NT2/D1 (cell line): ENCODE measurements around the gene PRM3.

Experiments
- DNase-seq: peaks from one replicate; pipeline ENCODE4 v3.0.0-alpha.2; 2011; ENCODE audit warnings: low read depth, low spot score
- H3K27me3 ChIP-seq: 2 replicates; pipeline ENCODE4 v1.6.0; 2011; ENCODE audit warnings: mild to moderate bottlenecking; ENCODE audit not compliant: insufficient read length, insufficient read depth
- H3K36me3 ChIP-seq: 2 replicates; pipeline ENCODE4 v1.6.1; 2011; ENCODE audit warnings: mild to moderate bottlenecking, low read length, mixed read lengths; ENCODE audit not compliant: insufficient read depth, insufficient read length
- H3K4me1 ChIP-seq: 2 replicates; pipeline ENCODE4 v1.5.1; 2011; ENCODE audit not compliant: insufficient read depth, insufficient read length
- H3K4me3 ChIP-seq: 2 replicates; pipeline ENCODE4 v1.5.1; 2011; ENCODE audit warnings: low read depth; ENCODE audit not compliant: insufficient read length
- H3K9ac ChIP-seq: 2 replicates; pipeline ENCODE4 v1.6.0; 2011; ENCODE audit warnings: low read depth; ENCODE audit not compliant: insufficient read length
- H3K9me3 ChIP-seq: 2 replicates; pipeline ENCODE4 v1.5.1; 2011; ENCODE audit warnings: mild to moderate bottlenecking, low read length; ENCODE audit not compliant: insufficient read depth
- SUZ12 ChIP-seq: IDR thresholded peaks from 2 replicates; pipeline ENCODE4 v1.6.1; 2011; ENCODE audit not compliant: insufficient read length, insufficient read depth; ENCODE audit errors: extremely low read depth
- YY1 ChIP-seq: IDR thresholded peaks from 2 replicates; pipeline ENCODE4 v1.6.1; 2011; ENCODE audit not compliant: insufficient read length, insufficient read depth
- ZNF274 ChIP-seq: IDR thresholded peaks from 2 replicates; pipeline ENCODE4 v1.6.1; 2011; ENCODE audit warnings: mild to moderate bottlenecking, low read depth, low read length

PRM3 gene

GRCh38 chr16:11315510-11315909 is 42.1 kb upstream of the PRM3 start:
- Histone ChIP-seq H3K4me3 (no peak overlapping the region), H3K9ac (peak overlapping the region; percentile 87), H3K36me3 (peaks cover 11% of the 10 kb centered on the region), H3K4me1 (peaks cover 32% of the 10 kb centered on the region), H3K9me3 (no peaks in the 10 kb centered on the region), H3K27me3 (no peaks in the 10 kb centered on the region)
- TF ChIP-seq ZNF274 (no peak), SUZ12 (no peak), YY1 (no peak)
- peak; percentile 98 for DNase-seq

- no peaks in the 10 kb centered on the region for H3K9me3 ChIP-seq
- peaks cover 28% of the 10 kb centered on the region for H3K4me1 ChIP-seq
- no peak for TF ChIP-seq SUZ12
- TF ChIP-seq ZNF274: no peak
- TF ChIP-seq YY1: no peak
- H3K4me3 ChIP-seq: no peak overlapping the region
- H3K36me3 ChIP-seq: peaks cover 8% of the 10 kb centered on the region
- no peak for DNase-seq
- H3K9ac ChIP-seq: peak overlapping the region; percentile 57
- H3K27me3 ChIP-seq: no peaks in the 10 kb centered on the region
Observed at GRCh38 chr16:11314309-11314894, 41.0 kb upstream of the PRM3 start.

DNA sequence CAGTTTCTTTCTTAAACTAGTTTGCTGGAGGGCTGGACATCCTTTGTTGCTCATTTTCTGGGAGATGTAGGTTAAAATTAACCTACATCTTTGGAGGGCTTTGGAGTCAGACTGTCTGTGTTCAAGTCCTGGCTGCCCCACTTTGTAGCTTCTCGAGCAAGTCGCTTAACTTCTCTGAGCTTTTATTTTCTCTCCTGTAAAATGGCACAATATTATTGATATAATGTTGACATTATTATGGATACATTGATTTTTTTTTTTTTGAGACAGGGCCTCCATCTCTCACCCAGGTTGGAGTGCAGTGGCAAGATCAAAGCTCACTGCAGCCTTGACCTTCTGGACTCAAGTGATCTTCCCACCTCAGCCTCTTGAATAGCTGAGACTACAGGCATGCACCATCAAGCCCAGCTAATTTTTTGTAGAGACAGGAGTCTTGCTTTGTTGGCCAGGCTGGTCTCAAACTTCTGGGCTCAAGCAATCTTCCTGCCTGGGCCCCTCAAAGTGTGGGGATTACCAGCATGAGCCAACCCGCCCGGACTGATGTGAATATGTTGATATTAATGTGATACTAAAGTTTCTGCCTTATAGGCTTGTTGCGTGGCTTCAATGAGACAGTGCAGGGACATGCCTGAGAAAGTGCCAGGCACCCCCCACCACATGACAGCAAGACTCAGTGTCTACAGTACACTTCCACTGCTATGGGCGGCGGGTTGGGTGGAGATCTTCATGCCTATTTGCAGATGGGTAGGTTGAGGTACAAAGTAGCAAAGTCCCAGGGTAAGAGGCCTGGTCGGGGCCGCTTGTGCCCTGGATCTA is 40.3 kb upstream of the PRM3 start:
- Histone ChIP-seq H3K4me3 (no peak overlapping the region), H3K36me3 (peaks cover 3% of the 10 kb centered on the region), H3K27me3 (no peaks in the 10 kb centered on the region), H3K4me1 (peaks cover 32% of the 10 kb centered on the region), H3K9me3 (no peaks in the 10 kb centered on the region), H3K9ac (peak overlapping the region; percentile 51)
- TF ChIP-seq ZNF274 (no peak), YY1 (no peak), SUZ12 (no peak)
- no peak for DNase-seq

DNA sequence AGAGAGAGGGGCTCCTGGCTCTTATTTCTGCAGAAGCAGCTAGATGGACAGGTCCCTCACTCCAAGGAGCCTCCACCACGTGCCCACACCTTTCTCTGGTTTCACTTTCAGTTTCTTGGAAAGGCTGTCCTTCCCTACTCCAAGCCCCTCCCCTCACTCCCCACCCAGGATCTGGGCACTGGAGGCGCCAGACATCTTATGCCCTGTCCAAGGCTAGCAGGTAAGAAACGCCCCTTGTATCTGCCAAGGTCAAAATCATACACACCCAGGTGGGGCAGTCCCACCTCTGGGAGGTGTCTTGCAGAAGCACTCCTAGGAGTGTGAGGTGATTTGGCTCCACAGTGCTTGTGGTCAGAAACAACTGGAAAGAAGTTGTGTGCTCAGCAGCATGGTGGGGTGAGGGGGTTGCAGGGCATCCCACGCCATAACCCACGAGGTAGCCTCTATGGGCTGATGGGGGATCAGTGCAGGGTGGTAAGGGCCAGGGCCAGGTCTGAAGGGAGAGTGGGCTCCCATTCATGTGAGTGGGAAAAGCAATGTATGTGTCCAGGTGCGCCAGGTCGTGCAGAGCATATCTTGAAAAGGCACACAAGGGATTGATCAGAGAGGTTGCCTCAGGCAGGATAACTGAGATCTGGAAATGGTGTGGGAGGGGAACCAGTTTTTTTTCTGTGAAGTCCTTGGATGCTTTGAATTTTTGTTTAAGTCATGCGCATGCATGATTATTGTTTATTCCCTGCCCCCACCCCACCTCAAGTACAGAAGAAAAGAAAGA is 39.5 kb upstream of the PRM3 start:
- H3K4me3 ChIP-seq: no peak overlapping the region
- peak; percentile 54 for DNase-seq
- peak overlapping the region; percentile 9 for H3K9ac ChIP-seq

DNA sequence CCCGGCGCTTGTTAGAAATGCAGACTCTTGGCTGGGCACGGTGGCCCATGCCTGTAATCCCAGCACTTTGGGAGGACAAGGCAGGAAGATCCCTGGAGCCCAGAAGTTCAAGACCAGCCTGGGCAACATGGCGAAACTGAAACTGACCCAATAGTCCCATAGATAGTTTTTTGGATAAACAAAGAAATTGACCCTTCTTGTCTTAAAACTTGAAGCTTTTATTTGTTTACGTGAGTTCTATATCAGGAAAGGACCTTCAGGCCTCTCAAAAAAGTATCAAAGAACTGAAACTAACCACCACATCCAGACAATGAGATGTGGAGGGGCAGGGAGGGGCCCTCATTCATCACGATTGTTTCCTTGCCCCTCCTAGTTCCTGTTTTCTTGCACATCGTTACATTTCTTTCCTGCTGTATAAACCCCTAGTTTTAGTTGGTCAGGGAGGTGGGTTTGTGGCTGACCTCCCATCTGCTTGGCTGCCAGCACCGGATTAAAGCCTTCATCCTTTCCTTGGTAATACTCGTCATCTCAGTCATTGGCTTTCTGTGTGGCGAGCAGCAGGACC is 37.6 kb upstream of the PRM3 start:
- TF ChIP-seq ZNF274 (no peak), YY1 (no peak), SUZ12 (no peak)
- Histone ChIP-seq H3K27me3 (no peaks in the 10 kb centered on the region), H3K9me3 (no peaks in the 10 kb centered on the region), H3K4me1 (peaks cover 26% of the 10 kb centered on the region), H3K4me3 (no peak overlapping the region), H3K36me3 (no peaks in the 10 kb centered on the region), H3K9ac (no peak overlapping the region)
- DNase-seq: no peak

More for the DNA sequence above, 39.5 kb upstream of the PRM3 start:
- no peak for TF ChIP-seq YY1
- no peak for TF ChIP-seq ZNF274
- TF ChIP-seq SUZ12: no peak
- Histone ChIP-seq H3K27me3 (no peaks in the 10 kb centered on the region), H3K9me3 (no peaks in the 10 kb centered on the region), H3K4me1 (peaks cover 32% of the 10 kb centered on the region), H3K36me3 (no peaks in the 10 kb centered on the region)

GRCh38 chr16:11310634-11310977 is 37.2 kb upstream of the PRM3 start:
- H3K4me1 ChIP-seq: peaks cover 26% of the 10 kb centered on the region
- no peaks in the 10 kb centered on the region for H3K9me3 ChIP-seq
- no peak for DNase-seq
- H3K9ac ChIP-seq: no peak overlapping the region
- no peaks in the 10 kb centered on the region for H3K27me3 ChIP-seq
- H3K36me3 ChIP-seq: no peaks in the 10 kb centered on the region
- H3K4me3 ChIP-seq: no peak overlapping the region
- TF ChIP-seq ZNF274 (no peak), SUZ12 (no peak), YY1 (no peak)
